ENCODE results near the gene PRM1.
"Not testable (repeated sequence)": the region's sequence is repeated elsewhere in the genome, so short reads cannot be mapped to it uniquely, and the experiment has no call there.

PRM1 gene

GRCh38 chr16:11307639-11308492, 26.7 kb upstream of the PRM1 start:
- Histone ChIP-seq H3K9me3 (peaks cover 34% of the 10 kb centered on the region), H3K27me3 (no peaks in the 10 kb centered on the region), H3K27ac (peak overlapping the region; percentile 90), H3K4me3 (peak overlapping the region; percentile 35), H3K4me1 (peaks cover 67% of the 10 kb centered on the region), H4K20me1 (no peaks in the 10 kb centered on the region), H3K36me3 (no peaks in the 10 kb centered on the region), H3K9ac (no peak overlapping the region), H3K4me2 (peak overlapping the region; percentile 68)
- TF ChIP-seq Cebpa-rat (IDR thresholded peaks at IDR 0.05): no peak

- no peak for TF ChIP-seq Cebpa-rat (IDR thresholded peaks at IDR 0.05)
- Histone ChIP-seq H3K4me2 (no peak overlapping the region), H3K27ac (peak overlapping the region; percentile 90; the same call in 1 of the 2 replicates)
Measured at GRCh38 chr16:11306997-11307638, 26.0 kb upstream of the PRM1 start.

GRCh38 chr16:11306381-11306780, 25.3 kb upstream of the PRM1 start:
- Histone ChIP-seq H3K4me1 (peaks cover 54% of the 10 kb centered on the region), H3K27me3 (no peaks in the 10 kb centered on the region)

More at GRCh38 chr16:11306997-11307638, 26.0 kb upstream of the PRM1 start:
- H3K4me3 ChIP-seq: no peak overlapping the region
- H3K9me3 ChIP-seq: peaks cover 34% of the 10 kb centered on the region
- no peak overlapping the region for H3K9ac ChIP-seq
- H3K4me1 ChIP-seq: peaks cover 60% of the 10 kb centered on the region
- H4K20me1 ChIP-seq: no peaks in the 10 kb centered on the region
- no peaks in the 10 kb centered on the region for H3K36me3 ChIP-seq
- no peaks in the 10 kb centered on the region for H3K27me3 ChIP-seq

GRCh38 chr16:11303405-11304138, 22.4 kb upstream of the PRM1 start:
- 0 out of 2 replicates have a peak overlapping the region, but pooled peaks have one; percentile 8 for H3K27ac ChIP-seq
- no peak overlapping the region for H3K4me3 ChIP-seq
- no peak for TF ChIP-seq Cebpa-rat (IDR thresholded peaks at IDR 0.05)
- no peaks in the 10 kb centered on the region for H4K20me1 ChIP-seq
- no peak overlapping the region for H3K4me2 ChIP-seq
- peaks cover 49% of the 10 kb centered on the region for H3K4me1 ChIP-seq
- H3K9me3 ChIP-seq: peaks cover 34% of the 10 kb centered on the region
- H3K9ac ChIP-seq: no peak overlapping the region
- no peaks in the 10 kb centered on the region for H3K36me3 ChIP-seq
- no peaks in the 10 kb centered on the region for H3K27me3 ChIP-seq

More at GRCh38 chr16:11306381-11306780, 25.3 kb upstream of the PRM1 start:
- H3K9ac ChIP-seq: no peak overlapping the region
- peaks cover 34% of the 10 kb centered on the region for H3K9me3 ChIP-seq
- no peaks in the 10 kb centered on the region for H4K20me1 ChIP-seq
- H3K4me3 ChIP-seq: no peak overlapping the region
- TF ChIP-seq Cebpa-rat (IDR thresholded peaks at IDR 0.05): no peak
- H3K27ac ChIP-seq: peak overlapping the region; percentile 26; the same call in 1 of the 2 replicates
- no peak overlapping the region for H3K4me2 ChIP-seq
- H3K36me3 ChIP-seq: no peaks in the 10 kb centered on the region

GRCh38 chr16:11302977-11303376, 21.8 kb upstream of the PRM1 start:
- H4K20me1 ChIP-seq: no peaks in the 10 kb centered on the region
- no peaks in the 10 kb centered on the region for H3K27me3 ChIP-seq
- H3K36me3 ChIP-seq: no peaks in the 10 kb centered on the region
- peaks cover 28% of the 10 kb centered on the region for H3K9me3 ChIP-seq
- peaks cover 49% of the 10 kb centered on the region for H3K4me1 ChIP-seq
- 0 out of 2 replicates have a peak overlapping the region, but pooled peaks have one; percentile 8 for H3K27ac ChIP-seq
- no peak overlapping the region for H3K4me3 ChIP-seq
- no peak overlapping the region for H3K9ac ChIP-seq
- TF ChIP-seq Cebpa-rat (IDR thresholded peaks at IDR 0.05): no peak
- no peak overlapping the region for H3K4me2 ChIP-seq

GRCh38 chr16:11301645-11302501, 20.7 kb upstream of the PRM1 start:
- H3K4me3 ChIP-seq: no peak overlapping the region
- no peak overlapping the region for H3K4me2 ChIP-seq
- no peaks in the 10 kb centered on the region for H4K20me1 ChIP-seq
- H3K27me3 ChIP-seq: no peaks in the 10 kb centered on the region
- H3K9ac ChIP-seq: no peak overlapping the region
- H3K9me3 ChIP-seq: peaks cover 17% of the 10 kb centered on the region; the same call in 1 of the 2 replicates
- no peak overlapping the region for H3K27ac ChIP-seq
- H3K4me1 ChIP-seq: peaks cover 54% of the 10 kb centered on the region
- TF ChIP-seq Cebpa-rat (IDR thresholded peaks at IDR 0.05): no peak
- H3K36me3 ChIP-seq: no peaks in the 10 kb centered on the region

GRCh38 chr16:11300560-11300892, 19.4 kb upstream of the PRM1 start:
- H3K27me3 ChIP-seq: no peaks in the 10 kb centered on the region
- no peaks in the 10 kb centered on the region for H3K36me3 ChIP-seq
- H3K4me1 ChIP-seq: peaks cover 67% of the 10 kb centered on the region
- 0 out of 2 replicates have a peak overlapping the region, but pooled peaks have one; percentile 18 for H3K27ac ChIP-seq
- no peaks in the 10 kb centered on the region for H4K20me1 ChIP-seq
- H3K9me3 ChIP-seq: peaks cover 5% of the 10 kb centered on the region; the same call in 1 of the 2 replicates
- peak overlapping the region; percentile 41 for H3K4me2 ChIP-seq
- no peak overlapping the region for H3K9ac ChIP-seq
- H3K4me3 ChIP-seq: no peak overlapping the region
- TF ChIP-seq Cebpa-rat (IDR thresholded peaks at IDR 0.05): no peak

GRCh38 chr16:11299865-11300559, 18.9 kb upstream of the PRM1 start:
- H3K4me3 ChIP-seq: no peak overlapping the region
- no peaks in the 10 kb centered on the region for H3K27me3 ChIP-seq
- peak overlapping the region; percentile 88 for H3K4me2 ChIP-seq
- H3K4me1 ChIP-seq: peaks cover 72% of the 10 kb centered on the region
- no peak overlapping the region for H3K9ac ChIP-seq
- H4K20me1 ChIP-seq: no peaks in the 10 kb centered on the region
- TF ChIP-seq Cebpa-rat (IDR thresholded peaks at IDR 0.05): no peak
- H3K27ac ChIP-seq: 0 out of 2 replicates have a peak overlapping the region, but pooled peaks have one; percentile 18
- H3K36me3 ChIP-seq: no peaks in the 10 kb centered on the region
- no peaks in the 10 kb centered on the region; the same call in 1 of the 2 replicates for H3K9me3 ChIP-seq

- not testable (repeated sequence) for H3K9ac ChIP-seq, H3K27me3 ChIP-seq, H3K4me3 ChIP-seq, H4K20me1 ChIP-seq, H3K9me3 ChIP-seq, H3K36me3 ChIP-seq
- H3K4me2 ChIP-seq: peak overlapping the region; percentile 88
- H3K27ac ChIP-seq: peak overlapping the region; percentile 72; the same call in 1 of the 2 replicates
- peaks cover 80% of the 10 kb centered on the region for H3K4me1 ChIP-seq
Measured at GRCh38 chr16:11298950-11299547, 17.9 kb upstream of the PRM1 start.

Measured in BLaER1 (cell line).